TTC549 (cell line): ENCODE results near the gene SLC38A9.

Experiments used
- FAIRE-seq: peaks from 2 replicates; lab custom pipeline; 2012; peaks lifted over from hg19 to GRCh38; lab: Jason Lieb, UNC

SLC38A9 gene

GRCh38 chr5:55580042-55580441 lies 132.1 kb downstream of the SLC38A9 start:
- FAIRE-seq, result no peak

- FAIRE-seq, result no peak
These were observed 133.4 kb downstream of the SLC38A9 start for GRCh38 chr5:55578771-55579170.

- FAIRE-seq, result no peak
These were observed 134.6 kb downstream of the SLC38A9 start for GRCh38 chr5:55577353-55578060.

- FAIRE-seq, result no peak
These were observed 135.5 kb downstream of the SLC38A9 start for GRCh38 chr5:55576661-55577060.
